HepG2 (cell line): Measurements from ENCODE around the gene ETFA. TPM values are rescaled to one million over a fixed set of nuclear protein-coding genes. Genes with fewer than 3 reads are reported as not detected.

Experiments
- ATAC-seq: fragments of 200-7000 bp; cut with Tn5 transposase; 3 replicates; pipeline ENCODE4 v1.9.1; 2020; ENCODE audit warnings: mild to moderate bottlenecking, moderate library complexity
- BruUV-seq: library from RNA; stranded (reverse); fragments of 400-500 nt; replicated peaks from 2 replicates; lab custom pipeline; 2021; lab: Mats Ljungman, UMichigan
- CTCF ChIA-PET: fragments of 300-600 bp; formaldehyde crosslinking; extraction: SDS; loops from one replicate; lab custom pipeline; 2021; ENCODE audit warnings: low total read pairs, inconsistent platforms, low intra/inter-chr PET ratio; lab: Yijun Ruan, JAX
- POLR2A ChIA-PET: fragments of 350-600 bp; sonication (Branson Sonifier 250); formaldehyde crosslinking; loops from one replicate; lab custom pipeline; 2020; ENCODE audit warnings: antibody characterized with exemption, inconsistent platforms; lab: Yijun Ruan, JAX
- DNase-seq: peaks from one replicate; pipeline ENCODE4 v3.0.0-alpha.2; 2015; ENCODE audit warnings: low spot score
- FAIRE-seq: peaks from 3 replicates; lab custom pipeline; 2011; peaks lifted over from hg19 to GRCh38; lab: Jason Lieb, UNC
- H2AFZ ChIP-seq: one replicate; pipeline ENCODE4 v1.6.1; 2011; ENCODE audit warnings: low read length, inconsistent platforms
- H3K27ac ChIP-seq: fragments of 300-600 bp; 3 replicates; pipeline ENCODE4 v1.8.0; 2011; ENCODE audit warnings: mixed run types, mild to moderate bottlenecking, mixed read lengths, low read length, inconsistent platforms; ENCODE audit not compliant: insufficient read depth; ENCODE audit errors: extremely low read length
- H3K27me3 ChIP-seq, 2 experiments: fragments of 200-600 bp in 1 of 2; 2 replicates in 1 of 2; 3 replicates in 1 of 2; pipeline versions ENCODE4 v1.6.0 to v1.8.0; 2011; ENCODE audit warnings: low read length in 2 of 2, mild to moderate bottlenecking in 2 of 2, moderate library complexity in 2 of 2, inconsistent platforms in 1 of 2; ENCODE audit not compliant: insufficient read depth in 2 of 2, control insufficient read depth in 1 of 2
- H3K36me3 ChIP-seq, 2 experiments: fragments of 200-600 bp in 1 of 2; replicated peaks in 1 of 2; 2 replicates in 1 of 2; 3 replicates in 1 of 2; pipeline versions ENCODE4 v1.5.1 to v1.8.0; 2011; ENCODE audit warnings: low read length in 2 of 2, inconsistent platforms in 1 of 2; ENCODE audit not compliant: insufficient read depth in 2 of 2, control insufficient read depth in 1 of 2
- H3K4me1 ChIP-seq: 2 replicates; pipeline ENCODE4 v1.5.1; 2012; ENCODE audit warnings: low read length, inconsistent platforms; ENCODE audit not compliant: insufficient read depth
- H3K4me2 ChIP-seq: 2 replicates; pipeline ENCODE4 v1.6.0; 2011; ENCODE audit warnings: low read depth, low read length, inconsistent platforms
- H3K4me3 ChIP-seq, 3 experiments: fragments of 200-600 bp in 1 of 3; sonication (generic), shearing (Covaris generic) in 1 of 3; replicated peaks in 1 of 3; 2 replicates each; pipeline ENCODE4 v1.5.1; 2011 to 2016; ENCODE audit warnings: low read length in 3 of 3, inconsistent platforms in 2 of 3, low read depth in 2 of 3, mild to moderate bottlenecking in 2 of 3, control low read depth in 1 of 3, mixed read lengths in 1 of 3; ENCODE audit not compliant: insufficient read depth in 1 of 3
- H3K79me2 ChIP-seq: one replicate; pipeline ENCODE4 v1.6.1; 2011; ENCODE audit warnings: low read length, inconsistent platforms; ENCODE audit not compliant: insufficient read depth
- H3K9ac ChIP-seq: 2 replicates; pipeline ENCODE4 v1.6.0; 2011; ENCODE audit warnings: mild to moderate bottlenecking, low read depth, low read length, inconsistent platforms; ENCODE audit not compliant: insufficient read depth
- H3K9me3 ChIP-seq: 2 replicates; pipeline ENCODE4 v1.5.1; 2012; ENCODE audit warnings: mild to moderate bottlenecking, low read length
- H4K20me1 ChIP-seq: 2 replicates; pipeline ENCODE4 v1.6.0; 2011; ENCODE audit warnings: inconsistent platforms, mild to moderate bottlenecking, low read length, moderate library complexity; ENCODE audit not compliant: insufficient read depth
- ATF4 ChIP-seq, 2 experiments: fragments of 450-650 bp in 1 of 2; sonication (generic) in 1 of 2; formaldehyde crosslinking; IDR thresholded peaks; 2 replicates each; pipeline versions ENCODE4 v1.5.0 to v1.8.0; 2020 to 2022; ENCODE audit warnings: mild to moderate bottlenecking in 1 of 2, missing genetic modification reagents in 1 of 2
- KMT2B ChIP-seq: IDR thresholded peaks from 2 replicates; pipeline ENCODE4 v1.6.1; 2016; ENCODE audit warnings: missing genetic modification reagents, missing compliant biosample characterization
- NCOR1 ChIP-seq: fragments of 200-600 bp; sonication (generic); IDR thresholded peaks from 2 replicates; pipeline ENCODE4 v1.7.0; 2017; ENCODE audit warnings: antibody characterized with exemption, low read length, borderline replicate concordance
- NR3C1 ChIP-seq: sonication (generic); formaldehyde crosslinking; IDR thresholded peaks from 2 replicates; pipeline ENCODE4 v1.4.0; 2020; ENCODE audit warnings: missing genetic modification reagents
- PHB2 ChIP-seq: fragments of 450-650 bp; IDR thresholded peaks from 2 replicates; pipeline ENCODE4 v1.6.1; 2018; ENCODE audit not compliant: partially characterized antibody
- SMAD3 ChIP-seq: sonication (generic); formaldehyde crosslinking; IDR thresholded peaks from 2 replicates; pipeline ENCODE4 v1.4.0; 2020; ENCODE audit warnings: missing genetic modification reagents
- SRSF1 ChIP-seq: fragments of 200-400 bp; formaldehyde crosslinking; optimal IDR thresholded peaks from 2 replicates; pipeline ENCODE3; 2017; ENCODE audit warnings: mild to moderate bottlenecking, low read depth, low read length, moderate library complexity
- THYN1 ChIP-seq: sonication (generic); formaldehyde crosslinking; IDR thresholded peaks from 2 replicates; pipeline ENCODE4 v1.8.1; 2023; ENCODE audit warnings: low read depth, mild to moderate bottlenecking, moderate library complexity, missing genetic modification reagents, borderline replicate concordance
- YY1 ChIP-seq: IDR thresholded peaks from 2 replicates; pipeline ENCODE4 v1.6.1; 2011; ENCODE audit warnings: low read length, low read depth, moderate library complexity, mild to moderate bottlenecking; ENCODE audit not compliant: insufficient read depth, insufficient replicate concordance
- ZBTB49 ChIP-seq: sonication (generic); formaldehyde crosslinking; IDR thresholded peaks from 2 replicates; pipeline ENCODE4 v1.4.0; 2020; ENCODE audit warnings: missing genetic modification reagents, borderline replicate concordance
- ZNF121 ChIP-seq: sonication (generic); formaldehyde crosslinking; IDR thresholded peaks from 2 replicates; pipeline ENCODE4 v1.5.0; 2020; ENCODE audit warnings: mild to moderate bottlenecking, missing genetic modification reagents
- ZNF230 ChIP-seq: sonication (generic); formaldehyde crosslinking; IDR thresholded peaks from 2 replicates; pipeline ENCODE4 v1.4.0; 2020; ENCODE audit warnings: mild to moderate bottlenecking, missing genetic modification reagents
- ZNF329 ChIP-seq: sonication (generic); formaldehyde crosslinking; IDR thresholded peaks from 2 replicates; pipeline ENCODE4 v1.9.0; 2021; ENCODE audit warnings: low read depth, mild to moderate bottlenecking, missing genetic modification reagents
- ZNF331 ChIP-seq: sonication (generic); formaldehyde crosslinking; IDR thresholded peaks from 2 replicates; pipeline ENCODE4 v1.4.0; 2020; ENCODE audit warnings: missing genetic modification reagents
- ZNF430 ChIP-seq: sonication (generic); formaldehyde crosslinking; IDR thresholded peaks from 2 replicates; pipeline ENCODE4 v1.9.0; 2021; ENCODE audit warnings: mild to moderate bottlenecking, missing genetic modification reagents
- ZNF569 ChIP-seq: sonication (generic); formaldehyde crosslinking; IDR thresholded peaks from 2 replicates; pipeline ENCODE4 v1.5.0; 2020; ENCODE audit warnings: mild to moderate bottlenecking, missing genetic modification reagents, moderate library complexity, borderline replicate concordance
- WGBS: methylation state at CpG from one replicate; pipeline ENCODE4 v1.1.6; 2017; ENCODE audit warnings: low lambda C conversion rate; 5-methylcytosine and 5-hydroxymethylcytosine counted together
- in situ Hi-C: cut with HindIII; loops from 2 replicates; pipeline ENCODE4 v1.10.0; 2017; ENCODE audit warnings: low pct_unique_long_range_greater_than_20kb; ENCODE audit not compliant: extremely low pct_ligation_motif_present
- intact Hi-C: fragments of 100-400 bp; cut with micrococcal nuclease; formaldehyde crosslinking; loops from one replicate; pipeline ENCODE4 v1.10.0; 2022; ENCODE audit not compliant: unreplicated experiment
- polyA plus RNA-seq, 8 experiments: library from polyadenylated mRNA; depleted of rRNA in 3 of 8; stranded (reverse) in 7 of 8; unstranded in 1 of 8; fragments of >200 nt; fragmentation: Illumina TruSeq in 4 of 8; extraction: Trizol in 4 of 8; gene quantifications; 2 replicates each; pipeline versions ENCODE4 v1.2.1 to v1.2.3, GENCODE V29; 2011 to 2016; ENCODE audit warnings: low read depth in 4 of 8, missing spikeins in 1 of 8, mixed read lengths in 1 of 8; ENCODE audit not compliant: insufficient read depth in 1 of 8
- total RNA-seq, 5 experiments: library from RNA; depleted of rRNA; stranded (reverse); fragments of >200 nt; fragmentation: Illumina TruSeq; extraction: Trizol; gene quantifications; 2 replicates each; pipeline ENCODE4 v1.2.3, GENCODE V29; 2016; ENCODE audit warnings: low read depth in 1 of 5
- TF ChIP-seq, protein P1 (sequence below): sonication (generic); formaldehyde crosslinking; IDR thresholded peaks from 2 replicates; pipeline ENCODE4 v1.5.0; 2020; ENCODE audit warnings: mild to moderate bottlenecking, missing genetic modification reagents
- TF ChIP-seq, protein P2 (sequence below): IDR thresholded peaks from 2 replicates; pipeline ENCODE4 v1.6.1; 2016; ENCODE audit warnings: mild to moderate bottlenecking, missing biosample characterization, missing genetic modification reagents

Gene ETFA
- total and polyA plus RNA-seq, 2 of the 13 experiments (the other 11 are each of a cell fraction or from before 2014, with no cell fraction given) = 291 to 396 TPM

DNA sequence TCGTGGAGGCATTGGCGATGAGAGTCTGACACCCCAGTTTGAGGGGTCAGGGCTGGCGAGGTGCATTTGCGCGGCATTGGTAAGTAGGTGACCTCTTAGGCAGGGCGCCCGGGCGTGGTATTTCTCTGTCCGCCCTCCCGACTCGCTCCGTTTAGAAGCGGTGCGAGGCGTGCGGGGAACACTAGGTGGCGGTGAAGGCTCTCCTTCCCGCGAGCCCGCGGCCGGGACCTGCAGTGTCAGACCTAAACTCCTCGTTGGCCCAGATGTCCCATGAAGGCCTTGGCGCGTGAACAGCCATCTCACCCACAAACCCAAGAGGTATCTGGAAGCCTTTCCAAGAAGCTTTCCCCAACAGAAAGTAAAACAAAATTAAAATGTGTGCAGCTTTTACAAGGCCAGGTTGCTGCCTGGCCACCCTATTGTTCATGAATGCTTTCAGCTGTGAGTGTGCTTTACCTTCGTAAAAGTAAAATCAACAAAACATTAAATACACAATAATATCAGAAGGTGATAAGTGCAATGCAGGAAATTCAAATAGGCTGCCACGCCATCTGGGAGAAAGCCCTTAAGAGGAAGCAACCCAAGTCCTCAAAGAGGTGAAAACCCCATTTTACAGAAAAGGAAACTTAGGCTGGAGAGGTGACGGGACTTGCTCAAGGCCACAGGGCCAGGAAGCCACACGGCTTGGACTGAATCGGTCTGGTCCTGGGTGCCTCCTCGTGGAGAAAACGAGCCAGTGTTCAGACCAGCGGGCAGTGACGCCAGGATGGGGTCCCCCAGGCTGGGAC lies 120.3 kb downstream of the ETFA start:
- H3K4me2 ChIP-seq = peak overlapping the region; percentile 75
- no peaks in the 10 kb centered on the region for H3K79me2 ChIP-seq
- in situ Hi-C loops = loop anchor here (5.0 to 10.0 kb wide), 2 partner anchors 141 to 674 kb away; no protein-coding TSS in a partner anchor
- peak; percentile 81 for ATAC-seq
- 23% methylated on average over 14 of the region's 34 CpGs for WGBS
- H3K9ac ChIP-seq = peak overlapping the region; percentile 42
- no peak overlapping the region for H3K27ac ChIP-seq
- H3K4me1 ChIP-seq = peaks cover 43% of the 10 kb centered on the region
- no TSS peak for BruUV-seq
- peaks cover 1 to 10% of the 10 kb centered on the region in 2 experiments; a peak in 4 of 5 replicates for H3K27me3 ChIP-seq
- peak overlapping the region; percentile 49 for H2AFZ ChIP-seq
- DNase-seq = peak; percentile 67
- FAIRE-seq = peak; percentile 60
- H3K36me3 ChIP-seq = no peaks in the 10 kb centered on the region
- H4K20me1 ChIP-seq = no peaks in the 10 kb centered on the region
- CTCF ChIA-PET = interaction anchor here (0.8 to 1.9 kb wide), 3 partner anchors 94 to 143 kb away, joined by 3 to 8 read pairs (median 4); no protein-coding TSS in a partner anchor
- POLR2A ChIA-PET = interaction anchor here (1.5 kb wide), 1 partner anchor 145 kb away, joined by 5 read pairs; the partner anchor contains the start of gene ISL2
- H3K4me3 ChIP-seq = peak overlapping the region; percentile 19 to 51 (median 27); a peak in 5 of 6 replicates
- H3K9me3 ChIP-seq = no peaks in the 10 kb centered on the region
- intact Hi-C loops = loop anchor here (1.0 to 10.0 kb wide), 3 partner anchors 94 to 675 kb away; no protein-coding TSS in a partner anchor
- TF ChIP-seq NR3C1 = no peak
- TF ChIP-seq ZNF430 = no peak
- no peak for TF ChIP-seq ZNF569 (CRISPR knock-in tag)
- no peak for TF ChIP-seq ZNF230 (CRISPR knock-in tag)
- TF ChIP-seq KMT2B (CRISPR knock-in tag) = no peak
- TF ChIP-seq PHB2 = no peak
- TF ChIP-seq THYN1 (CRISPR knock-in tag) = no peak
- no peak for TF ChIP-seq NCOR1
- TF ChIP-seq, protein P1, sequence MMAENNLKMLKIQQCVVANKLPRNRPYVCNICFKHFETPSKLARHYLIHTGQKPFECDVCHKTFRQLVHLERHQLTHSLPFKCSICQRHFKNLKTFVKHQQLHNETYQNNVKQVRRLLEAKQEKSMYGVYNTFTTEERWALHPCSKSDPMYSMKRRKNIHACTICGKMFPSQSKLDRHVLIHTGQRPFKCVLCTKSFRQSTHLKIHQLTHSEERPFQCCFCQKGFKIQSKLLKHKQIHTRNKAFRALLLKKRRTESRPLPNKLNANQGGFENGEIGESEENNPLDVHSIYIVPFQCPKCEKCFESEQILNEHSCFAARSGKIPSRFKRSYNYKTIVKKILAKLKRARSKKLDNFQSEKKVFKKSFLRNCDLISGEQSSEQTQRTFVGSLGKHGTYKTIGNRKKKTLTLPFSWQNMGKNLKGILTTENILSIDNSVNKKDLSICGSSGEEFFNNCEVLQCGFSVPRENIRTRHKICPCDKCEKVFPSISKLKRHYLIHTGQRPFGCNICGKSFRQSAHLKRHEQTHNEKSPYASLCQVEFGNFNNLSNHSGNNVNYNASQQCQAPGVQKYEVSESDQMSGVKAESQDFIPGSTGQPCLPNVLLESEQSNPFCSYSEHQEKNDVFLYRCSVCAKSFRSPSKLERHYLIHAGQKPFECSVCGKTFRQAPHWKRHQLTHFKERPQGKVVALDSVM (CRISPR knock-in tag) = no peak
- peak; percentile 15; the same call in 1 of the 2 replicates for TF ChIP-seq ZNF331 (CRISPR knock-in tag)
- no peak for TF ChIP-seq ZNF121 (CRISPR knock-in tag)
- TF ChIP-seq, protein P2, sequence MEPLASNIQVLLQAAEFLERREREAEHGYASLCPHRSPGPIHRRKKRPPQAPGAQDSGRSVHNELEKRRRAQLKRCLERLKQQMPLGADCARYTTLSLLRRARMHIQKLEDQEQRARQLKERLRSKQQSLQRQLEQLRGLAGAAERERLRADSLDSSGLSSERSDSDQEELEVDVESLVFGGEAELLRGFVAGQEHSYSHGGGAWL (CRISPR knock-in tag) = no peak
- TF ChIP-seq ZNF329 (CRISPR knock-in tag) = no peak
- no peak for TF ChIP-seq ZBTB49 (CRISPR knock-in tag)
- TF ChIP-seq YY1 = peak; percentile 23
- no peak for TF ChIP-seq ATF4 (CRISPR knock-in tag; IDR thresholded peaks at IDR 0.05)
- TF ChIP-seq SMAD3 (CRISPR knock-in tag) = no peak
- TF ChIP-seq SRSF1 = no peak
